ENCODE measurements around the gene PRKCH. TPM values are rescaled to one million over a fixed set of nuclear protein-coding genes. Genes with fewer than 3 reads are reported as not detected.

The PRKCH gene
- total and polyA plus RNA-seq, 8 donors = 35.2 to 48.8 (median 43.1) TPM

- H3K27me3 ChIP-seq = no peaks in the 10 kb centered on the region
- ATAC-seq = no peak
- peaks cover 20 to 59% of the 10 kb centered on the region in 2 donors for H3K4me1 ChIP-seq
- DNase-seq = no peak
- H3K27ac ChIP-seq = peak overlapping the region; percentile 41 to 69
- intact Hi-C loops (cut with DNase I) = loop anchor here in 1 of 2 donors (10.0 kb wide), 1 partner anchor 52 kb away; no protein-coding TSS in a partner anchor
- H3K36me3 ChIP-seq = peaks cover 0 to 7% of the 10 kb centered on the region in 2 donors
- TF ChIP-seq CTCF (IDR thresholded peaks at IDR 0.05) = no peak
- no peak overlapping the region for H3K4me3 ChIP-seq
- no peaks in the 10 kb centered on the region for H3K9me3 ChIP-seq
Observed at GRCh38 chr14:61536661-61537562, 215.5 kb downstream of the PRKCH start.

- Histone ChIP-seq H3K27ac (peak overlapping the region; percentile 41 to 69), H3K4me1 (peaks cover 22 to 54% of the 10 kb centered on the region in 2 donors), H3K36me3 (peaks cover 0 to 7% of the 10 kb centered on the region in 2 donors), H3K27me3 (no peaks in the 10 kb centered on the region), H3K9me3 (no peaks in the 10 kb centered on the region), H3K4me3 (no peak overlapping the region)
- ATAC-seq (peak; percentile 83), DNase-seq (peak in 2 of 4 donors; percentile 66 to 77)
- intact Hi-C loops (cut with DNase I) = loop anchor here in 1 of 2 donors (10.0 kb wide), 1 partner anchor 53 kb away; no protein-coding TSS in a partner anchor
- TF ChIP-seq CTCF (IDR thresholded peaks at IDR 0.05) = no peak
Observed at GRCh38 chr14:61537563-61538463, 216.4 kb downstream of the PRKCH start.

- no peak overlapping the region for H3K4me3 ChIP-seq
- DNase-seq (no peak), ATAC-seq (no peak)
- TF ChIP-seq CTCF (IDR thresholded peaks at IDR 0.05) = no peak
- peaks cover 29 to 54% of the 10 kb centered on the region in 2 donors for H3K4me1 ChIP-seq
- intact Hi-C loops (cut with DNase I) = loop anchor here in 1 of 2 donors (10.0 kb wide), 1 partner anchor 54 kb away; no protein-coding TSS in a partner anchor
- no peaks in the 10 kb centered on the region for H3K27me3 ChIP-seq
- H3K36me3 ChIP-seq = peaks cover 0 to 7% of the 10 kb centered on the region in 2 donors
- H3K27ac ChIP-seq = peak overlapping the region in 1 of 2 donors; percentile 69
- no peaks in the 10 kb centered on the region for H3K9me3 ChIP-seq
Observed at GRCh38 chr14:61538464-61539022, 217.2 kb downstream of the PRKCH start.

- Histone ChIP-seq H3K36me3 (peaks cover 0 to 7% of the 10 kb centered on the region in 2 donors), H3K27me3 (no peaks in the 10 kb centered on the region), H3K27ac (no peak overlapping the region), H3K4me1 (peaks cover 34 to 51% of the 10 kb centered on the region in 2 donors), H3K4me3 (no peak overlapping the region), H3K9me3 (no peaks in the 10 kb centered on the region)
- no peak for DNase-seq
- no peak for ATAC-seq
- intact Hi-C loops (cut with DNase I) = loop anchor here in 1 of 2 donors (10.0 kb wide), 1 partner anchor 55 kb away; no protein-coding TSS in a partner anchor
- no peak for TF ChIP-seq CTCF (IDR thresholded peaks at IDR 0.05)
Observed at GRCh38 chr14:61539631-61540030, 218.3 kb downstream of the PRKCH start.
